HG03565 (cell line): ENCODE measurements around the gene MAN1A1.
A peak's percentile ranks its signal among the peaks of the same experiment; 100 is the strongest.
"Not testable (repeated sequence)": the region's sequence is repeated elsewhere in the genome, so short reads cannot be mapped to it uniquely, and the experiment has no call there.

ENCODE experiments used
- ATAC-seq: cut with Tn5 transposase; IDR thresholded peaks from one replicate; pipeline ENCODE4 v1.9.1; 2021; ENCODE audit warnings: mild to moderate bottlenecking, moderate library complexity; ENCODE audit not compliant: unreplicated experiment

The MAN1A1 gene

DNA sequence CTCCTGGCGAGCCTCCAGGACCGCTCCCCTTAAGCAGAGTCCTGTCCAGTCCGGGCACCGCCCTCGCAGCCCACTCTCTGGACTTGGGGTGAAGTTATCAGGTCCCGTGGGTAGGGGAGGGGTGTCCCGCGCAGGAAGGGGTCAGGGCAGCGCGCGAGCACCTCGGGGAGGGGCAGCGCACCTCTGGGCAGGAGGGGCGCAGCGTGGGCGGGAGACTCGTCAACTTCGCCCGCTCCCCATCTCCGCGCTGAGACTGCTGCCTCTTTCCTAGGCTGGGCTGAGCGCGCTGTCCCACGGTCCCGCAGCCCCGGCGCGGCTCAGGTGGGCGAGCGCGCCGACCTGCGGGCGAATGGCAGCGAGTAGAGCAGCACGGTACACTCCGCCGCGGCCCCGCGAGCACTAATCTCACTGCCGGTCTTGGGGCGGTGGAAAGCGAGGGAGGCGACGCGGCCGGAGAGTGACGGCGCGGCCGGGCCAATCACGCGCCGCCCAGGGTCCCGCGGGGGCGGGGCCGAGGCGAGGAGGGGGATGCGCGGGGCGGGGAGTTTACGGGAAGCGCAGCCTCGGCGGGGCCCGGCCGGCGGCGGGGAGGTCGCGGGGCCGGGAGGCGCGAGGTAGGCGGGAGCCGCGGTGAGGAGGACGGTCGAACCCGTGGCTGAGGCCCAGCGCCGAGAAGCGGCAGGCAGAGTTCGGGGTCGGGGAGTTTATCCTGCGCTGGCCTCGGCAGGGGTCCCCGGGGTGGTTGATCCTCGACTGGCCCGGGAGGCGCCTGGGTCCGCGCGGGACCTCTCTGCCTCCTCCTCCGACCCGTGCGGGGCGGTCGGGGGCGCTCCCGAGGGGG, at the start of gene MAN1A1:
Gene MAN1A1 (minus strand): TSS at position 401 of the 841 bp plus-strand sequence. CDS start 696 bp downstream, outside the sequence.
- peak; percentile 69 for ATAC-seq

DNA sequence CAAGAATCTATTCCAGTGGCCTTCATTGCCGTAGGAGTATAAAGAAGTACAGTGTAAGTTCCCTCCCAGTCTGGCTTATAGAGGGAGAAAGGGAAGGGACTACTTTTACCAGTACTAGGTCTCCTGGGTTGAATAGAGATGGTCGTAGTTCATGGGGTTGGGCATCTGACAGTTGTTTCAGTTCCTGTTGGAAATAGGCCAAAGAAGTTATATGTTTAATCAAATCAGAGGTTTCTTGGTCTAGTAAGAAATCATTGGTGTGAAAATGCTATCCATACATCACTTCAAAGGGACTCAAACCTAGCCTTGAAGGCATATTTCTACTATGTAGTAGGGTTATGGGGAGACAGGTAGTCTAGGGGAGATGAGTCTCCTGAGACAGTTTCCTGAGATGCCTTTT, 45.6 kb upstream of the MAN1A1 start:
- peak; percentile 67 for ATAC-seq

- no peak for ATAC-seq
These were observed 40.8 kb upstream of the MAN1A1 start for GRCh38 chr6:119390247-119390793.

DNA sequence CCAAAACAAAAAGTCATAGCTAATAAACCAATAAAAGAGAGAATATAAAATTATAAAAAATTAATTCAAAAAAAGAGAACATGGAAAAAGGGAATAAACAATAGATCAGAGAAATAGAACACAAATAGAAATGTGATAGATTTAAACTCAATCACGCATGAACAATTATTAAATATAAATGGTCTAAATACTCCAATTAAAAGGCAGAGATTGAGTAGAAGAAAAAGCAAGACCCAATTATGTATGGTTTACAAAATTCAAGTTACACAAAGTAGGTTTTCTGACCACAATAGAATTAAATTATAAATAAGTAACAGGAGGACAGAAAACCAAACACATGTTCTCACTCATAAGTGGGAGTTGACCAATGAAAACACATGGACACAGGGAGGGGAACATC, 36.4 kb upstream of the MAN1A1 start:
- no peak for ATAC-seq

- no peak for ATAC-seq
These were observed 34.9 kb upstream of the MAN1A1 start for GRCh38 chr6:119384444-119384843.

GRCh38 chr6:119379809-119380208, 30.2 kb upstream of the MAN1A1 start:
- ATAC-seq: no peak

- not testable (repeated sequence) for ATAC-seq
These were observed 27.5 kb upstream of the MAN1A1 start for GRCh38 chr6:119377043-119377442.

DNA sequence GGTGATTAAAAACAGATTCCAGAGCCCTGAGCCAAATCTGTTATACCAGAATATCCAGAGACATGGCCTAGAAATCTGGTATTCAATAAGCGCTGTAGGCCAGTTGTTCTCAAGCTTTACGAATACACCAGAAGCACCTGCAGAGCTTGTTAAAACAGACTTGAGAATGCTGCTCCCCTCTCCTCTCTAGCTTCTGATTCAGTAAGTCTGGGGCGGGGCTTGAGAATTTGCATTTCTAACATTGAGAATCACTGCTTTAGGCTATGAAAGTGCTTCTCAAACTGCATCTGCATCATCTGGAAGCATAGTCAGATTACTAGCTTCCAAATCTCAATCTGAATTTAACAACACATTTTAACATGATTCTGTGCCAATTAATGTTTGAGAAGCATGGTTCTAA, 20.5 kb upstream of the MAN1A1 start:
- no peak for ATAC-seq

- ATAC-seq: no peak
These were observed 19.4 kb upstream of the MAN1A1 start for GRCh38 chr6:119368921-119369320.

- no peak for ATAC-seq
These were observed 11.6 kb upstream of the MAN1A1 start for GRCh38 chr6:119361209-119361608.

- ATAC-seq: no peak
These were observed 10.8 kb upstream of the MAN1A1 start for GRCh38 chr6:119360262-119360915.

GRCh38 chr6:119355890-119356289, 6.3 kb upstream of the MAN1A1 start:
- no peak for ATAC-seq

- ATAC-seq: no peak
These were observed 5.6 kb upstream of the MAN1A1 start for GRCh38 chr6:119355157-119355556.

GRCh38 chr6:119353696-119354095, 4.1 kb upstream of the MAN1A1 start:
- no peak for ATAC-seq

DNA sequence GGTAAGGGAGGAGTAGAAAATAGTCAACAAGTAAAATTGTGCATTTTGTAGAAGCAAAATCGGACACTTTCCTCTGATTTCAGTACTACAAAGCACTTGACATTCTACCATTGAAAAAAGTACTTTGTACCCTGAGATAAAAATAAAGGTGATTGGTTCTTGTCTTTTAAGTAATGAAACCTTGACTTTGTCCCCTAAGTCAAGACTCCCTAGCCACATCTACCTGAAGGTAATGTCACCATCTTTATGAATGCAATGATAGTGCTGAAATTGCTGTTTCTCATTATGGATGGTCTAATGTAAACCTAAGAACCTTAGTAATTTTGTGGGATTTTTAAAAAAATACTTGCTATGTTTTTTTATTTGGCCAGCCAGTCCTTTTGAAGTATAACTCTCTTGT, 2.4 kb upstream of the MAN1A1 start:
- ATAC-seq: no peak

DNA sequence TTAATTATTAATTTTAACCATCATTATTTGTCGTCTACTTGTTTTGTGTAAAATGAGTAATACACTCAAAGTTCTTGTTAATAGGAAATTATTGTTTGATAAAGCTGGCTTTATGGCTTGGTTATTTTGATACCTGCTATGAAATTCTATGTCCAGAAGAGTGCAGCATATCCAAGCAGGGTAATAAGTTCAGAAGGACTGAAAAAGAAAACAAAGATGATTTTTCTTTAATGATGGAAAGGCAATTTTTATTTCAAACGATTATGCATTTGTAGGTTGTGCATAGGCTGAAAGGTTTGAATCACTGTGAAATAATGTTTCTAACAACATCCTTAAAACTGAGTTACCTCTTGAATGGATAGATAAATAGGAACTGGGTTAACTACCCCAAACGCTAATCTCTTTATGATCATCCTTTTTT, 1.4 kb upstream of the MAN1A1 start:
- no peak for ATAC-seq

- ATAC-seq: peak; percentile 12
These were observed 816 bp upstream of the MAN1A1 start for GRCh38 chr6:119350202-119350951.

DNA sequence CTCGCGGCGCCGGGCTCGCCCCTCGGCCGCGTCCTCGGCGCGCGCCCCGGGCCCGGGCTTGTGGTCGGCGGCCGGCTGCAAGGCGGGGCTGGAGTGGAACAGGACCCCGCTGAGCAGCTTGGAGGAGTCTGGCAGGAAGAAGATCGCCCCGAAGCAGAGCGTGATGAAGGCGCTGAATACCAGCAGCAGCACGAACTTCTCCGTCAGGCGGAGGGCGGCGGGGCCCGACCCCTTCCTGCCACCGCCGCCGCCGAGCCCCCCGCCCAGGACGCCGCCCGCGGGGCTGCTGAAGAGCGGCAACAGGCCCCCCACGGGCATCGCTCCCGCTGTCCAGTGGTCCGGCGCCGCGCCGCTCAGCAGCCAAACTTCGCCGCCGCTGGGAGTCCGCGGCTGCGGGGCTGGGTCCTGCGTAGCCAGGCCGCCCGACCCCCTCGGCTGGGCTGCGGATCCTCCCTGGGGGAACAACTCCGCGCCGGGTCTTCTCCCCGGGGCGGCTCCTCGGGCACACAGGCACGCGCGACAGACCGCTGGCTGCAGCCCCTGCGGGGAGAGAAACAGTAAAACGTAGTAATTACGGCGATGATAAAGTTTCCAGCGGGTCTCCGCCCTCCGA, 707 bp downstream of the MAN1A1 start:
- no peak for ATAC-seq

GRCh38 chr6:119348096-119348747, 1.3 kb downstream of the MAN1A1 start:
- ATAC-seq: peak; percentile 19

DNA sequence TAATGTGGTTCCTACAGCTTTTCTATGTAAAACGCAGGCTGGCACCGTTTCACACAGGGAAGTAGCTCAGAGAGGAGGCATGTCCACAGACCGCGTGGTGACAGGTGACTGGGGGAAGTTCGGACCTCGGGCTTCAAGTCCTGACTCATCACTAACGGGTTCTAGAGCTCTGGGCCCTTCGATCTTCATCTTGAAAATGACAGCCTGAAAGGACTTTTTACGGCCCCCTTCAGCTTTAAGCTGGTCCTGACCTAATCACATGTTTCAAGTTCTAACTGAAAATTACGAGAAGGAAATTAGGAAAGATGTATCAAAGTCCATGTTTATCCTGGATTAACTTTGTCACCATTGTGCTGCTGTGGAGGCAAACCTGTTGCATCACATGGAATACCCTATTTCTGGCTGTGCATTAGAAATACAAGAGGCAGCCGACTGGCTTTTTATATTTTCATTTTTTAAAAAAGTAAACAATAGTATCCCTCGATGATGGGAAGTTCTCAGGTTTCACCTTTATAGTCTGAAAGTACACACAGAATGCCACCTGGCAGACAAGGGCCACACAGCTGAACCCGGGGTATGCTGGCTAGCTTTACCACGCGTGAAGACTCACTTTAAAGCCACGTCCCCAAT, 2.0 kb downstream of the MAN1A1 start:
- ATAC-seq: peak; percentile 16
